Kidney (tissue), 22 donors: ENCODE results near the gene PHF23. TPM values are rescaled to one million over a fixed set of nuclear protein-coding genes. Genes with fewer than 3 reads are reported as not detected.

Source experiments
- DNase-seq, 5 donors: peaks; one replicate each; pipeline ENCODE4 v3.0.0-alpha.2; 2013 to 2020
- FAIRE-seq: peaks from 2 replicates; lab custom pipeline; 2012; peaks lifted over from hg19 to GRCh38; lab: Jason Lieb, UNC
- H3K27ac ChIP-seq, 2 donors: one replicate each; pipeline ENCODE4 v1.7.0; 2013; ENCODE audit warnings: low read depth in 2 of 2, low read length in 2 of 2, inconsistent platforms in 1 of 2
- H3K27me3 ChIP-seq: one replicate; pipeline ENCODE4 v1.7.1; 2013; ENCODE audit warnings: low read length, inconsistent platforms; ENCODE audit not compliant: control insufficient read depth, insufficient read depth
- H3K36me3 ChIP-seq, 3 donors: one replicate each; pipeline versions ENCODE4 v1.7.0 to v1.7.1; 2013; ENCODE audit warnings: low read length in 3 of 3, control low read depth in 1 of 3, inconsistent platforms in 1 of 3; ENCODE audit not compliant: insufficient read depth in 3 of 3, control insufficient read depth in 2 of 3
- H3K4me1 ChIP-seq, 3 donors: one replicate each; pipeline versions ENCODE4 v1.7.0 to v1.7.1; 2013; ENCODE audit warnings: low read length in 3 of 3, inconsistent platforms in 1 of 3, low read depth in 1 of 3; ENCODE audit not compliant: control insufficient read depth in 2 of 3, insufficient read depth in 2 of 3
- H3K4me3 ChIP-seq, 3 donors: one replicate each; pipeline versions ENCODE4 v1.7.0 to v1.8.1; 2013; ENCODE audit warnings: low read length in 3 of 3, control low read depth in 1 of 3, inconsistent platforms in 1 of 3
- H3K9ac ChIP-seq, 3 donors: one replicate each; pipeline versions ENCODE4 v1.7.0 to v1.7.1; 2013; ENCODE audit warnings: low read length in 3 of 3, control low read depth in 1 of 3, inconsistent platforms in 1 of 3
- H3K9me3 ChIP-seq, 3 donors: one replicate each; pipeline versions ENCODE4 v1.7.0 to v1.7.1; 2013; ENCODE audit warnings: low read length in 3 of 3, control low read depth in 1 of 3, inconsistent platforms in 1 of 3; ENCODE audit not compliant: control insufficient read depth in 2 of 3, insufficient read depth in 1 of 3
- intact Hi-C: fragments of 100-400 bp; cut with DNase I; formaldehyde crosslinking; loops from one replicate; pipeline ENCODE4 v1.11.1; 2022
- long read RNA-seq, 10 donors: library from polyadenylated mRNA in 1 of 10; unstranded in 1 of 10; transcript quantifications; one replicate each; pipeline ENCODE4 v2.0.0 and lab custom pipeline, GENCODE V29; 2021 to 2026
- polyA plus RNA-seq: library from polyadenylated mRNA; stranded (reverse); fragments of 350-450 nt; fragmentation: Illumina TruSeq; extraction: RNeasy Lipid Tissue Mini Kit (QIAGEN cat#74804); gene quantifications from one replicate; pipeline ENCODE4 v1.2.3, GENCODE V29; 2014; ENCODE audit warnings: low read depth, low replicate concordance; ENCODE audit not compliant: insufficient read depth
- total RNA-seq: library from RNA; stranded (reverse); fragmentation: NEBNext Ultra II Directional; extraction: Animal tissue kit (Norgen Biotek cat#: 25700); gene quantifications from one replicate; pipeline ENCODE4 v1.2.1, GENCODE V29; 2021
- TF ChIP-seq, protein P1 (sequence below): IDR thresholded peaks from 3 replicates; pipeline ENCODE4 v1.5.1; 2012; ENCODE audit warnings: mild to moderate bottlenecking, moderate library complexity, borderline replicate concordance; ENCODE audit not compliant: insufficient read depth; ENCODE audit errors: extremely low read depth
- donor health status: control.
- donor health status: control.
- donor health status: control.
- donor health status: control.
- donor health status: control.
- donor health status: DM: yes; HTN: yes; CAD: no.
- donor health status: Normal renal cell carcinoma (clear cell type).

Gene PHF23
- 28.1 TPM for total RNA-seq
- 48.5 TPM for polyA plus RNA-seq
- long read RNA-seq, donor 1, transcript PHF23-201 (5 exons, 2,037 nt), result major isoform, 17 of 46 reads
- long read RNA-seq, donor 1, partial matches to known transcripts, result 27 of 46 reads
- long read RNA-seq, donor 1, other reads (novel, unspliced or antisense), result 0 of 46 reads
- long read RNA-seq, donor 2, transcript PHF23-201 (5 exons, 2,037 nt), result major isoform, 6 of 25 reads
- long read RNA-seq, donor 2, partial matches to known transcripts, result 17 of 25 reads
- long read RNA-seq, donor 2, other reads (novel, unspliced or antisense), result 0 of 25 reads
- long read RNA-seq, donor 3, transcript PHF23-201 (5 exons, 2,037 nt), result major isoform, 10 of 45 reads
- long read RNA-seq, donor 3, partial matches to known transcripts, result 31 of 45 reads
- long read RNA-seq, donor 3, other reads (novel, unspliced or antisense), result 0 of 45 reads
- long read RNA-seq, donor 4, transcript PHF23-201 (5 exons, 2,037 nt), result major isoform, 9 of 18 reads
- long read RNA-seq, donor 4, partial matches to known transcripts, result 6 of 18 reads
- long read RNA-seq, donor 4, other reads (novel, unspliced or antisense), result 0 of 18 reads
- long read RNA-seq, donor 5, partial matches to known transcripts, result 0 of 1 reads
- long read RNA-seq, donor 5, other reads (novel, unspliced or antisense), result 0 of 1 reads
- long read RNA-seq, donor 6, transcript PHF23-201 (5 exons, 2,037 nt), result major isoform, 8 of 18 reads
- long read RNA-seq, donor 6, partial matches to known transcripts, result 7 of 18 reads
- long read RNA-seq, donor 6, other reads (novel, unspliced or antisense), result 0 of 18 reads
- long read RNA-seq, donor 7, transcript PHF23-201 (5 exons, 2,037 nt), result major isoform, 18 of 32 reads
- long read RNA-seq, donor 7, partial matches to known transcripts, result 5 of 32 reads
- long read RNA-seq, donor 7, other reads (novel, unspliced or antisense), result 6 of 32 reads
- long read RNA-seq, donor 8, partial matches to known transcripts, result 20 of 23 reads
- long read RNA-seq, donor 8, other reads (novel, unspliced or antisense), result 0 of 23 reads
- long read RNA-seq, donor 9, partial matches to known transcripts, result 18 of 24 reads
- long read RNA-seq, donor 9, other reads (novel, unspliced or antisense), result 0 of 24 reads
- long read RNA-seq, donor 10, transcript PHF23-201 (5 exons, 2,037 nt), result major isoform, 7 of 30 reads
- long read RNA-seq, donor 10, partial matches to known transcripts, result 21 of 30 reads
- long read RNA-seq, donor 10, other reads (novel, unspliced or antisense), result 0 of 30 reads

DNA sequence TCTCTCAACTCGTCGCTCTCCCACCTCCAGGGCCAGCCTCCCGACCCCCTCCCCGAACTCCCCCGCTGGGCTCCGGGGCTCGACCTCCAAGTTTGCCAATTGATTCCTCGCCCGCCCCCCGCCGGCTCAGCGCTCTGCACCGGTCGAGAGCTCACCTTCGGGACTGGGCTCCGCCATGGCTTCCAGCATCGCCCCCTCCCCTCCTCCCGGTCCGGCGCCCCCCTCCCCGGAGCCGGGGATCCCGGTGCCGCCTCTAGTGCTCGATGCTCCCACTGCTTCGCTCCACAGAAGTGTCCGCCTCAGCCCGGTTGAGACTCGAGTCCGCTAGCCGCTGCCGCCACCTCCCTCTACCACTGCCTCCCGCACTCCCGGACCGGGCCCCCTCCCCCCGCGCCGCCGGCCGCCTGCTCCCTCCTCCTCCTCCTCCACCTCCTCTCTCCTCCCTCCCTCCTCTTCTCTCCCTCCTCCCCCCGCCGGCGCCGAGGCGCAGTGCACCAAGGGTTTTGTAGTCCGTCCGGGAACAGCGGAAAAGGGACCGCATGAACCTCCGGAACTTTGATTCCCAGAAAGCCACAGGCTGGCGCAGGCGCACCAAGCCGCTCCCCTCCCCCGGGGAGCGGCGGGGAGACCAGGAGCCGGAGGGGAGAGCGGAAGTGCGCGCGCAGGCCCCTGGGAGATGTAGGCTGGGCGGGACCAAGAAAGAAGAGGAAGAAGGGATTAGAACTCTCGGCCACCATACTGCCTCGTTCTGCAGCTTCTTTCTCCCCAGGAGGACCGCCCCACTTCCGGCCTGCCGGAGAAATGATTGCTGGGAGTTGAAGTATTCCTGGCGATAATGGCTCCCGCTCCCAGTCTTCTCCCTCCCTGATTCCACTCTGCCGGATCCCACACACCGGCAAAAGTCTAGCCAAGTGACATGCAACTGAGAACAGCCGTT is at the start of gene PHF23:
PHF23 (minus strand) TSS at position 367 of the 937 bp plus-strand sequence; CDS start at position 189, 178 bp downstream.
- Histone ChIP-seq H3K36me3 (peaks cover 7 to 26% (median 13%) of the 10 kb centered on the region in 3 donors), H3K9me3 (no peaks in the 10 kb centered on the region), H3K27ac (peak within 1 kb of the TSS; percentile 93 to 95), H3K9ac (peak within 1 kb of the TSS; percentile 42 to 97 (median 96)), H3K27me3 (no peaks in the 10 kb centered on the region), H3K4me3 (peak within 1 kb of the TSS; percentile 80 to 89 (median 88)), H3K4me1 (peaks cover 10 to 39% (median 20%) of the 10 kb centered on the region in 3 donors)
- DNase-seq, result peak; percentile 100
- intact Hi-C loops, result no loop called here
- TF ChIP-seq, protein P1, sequence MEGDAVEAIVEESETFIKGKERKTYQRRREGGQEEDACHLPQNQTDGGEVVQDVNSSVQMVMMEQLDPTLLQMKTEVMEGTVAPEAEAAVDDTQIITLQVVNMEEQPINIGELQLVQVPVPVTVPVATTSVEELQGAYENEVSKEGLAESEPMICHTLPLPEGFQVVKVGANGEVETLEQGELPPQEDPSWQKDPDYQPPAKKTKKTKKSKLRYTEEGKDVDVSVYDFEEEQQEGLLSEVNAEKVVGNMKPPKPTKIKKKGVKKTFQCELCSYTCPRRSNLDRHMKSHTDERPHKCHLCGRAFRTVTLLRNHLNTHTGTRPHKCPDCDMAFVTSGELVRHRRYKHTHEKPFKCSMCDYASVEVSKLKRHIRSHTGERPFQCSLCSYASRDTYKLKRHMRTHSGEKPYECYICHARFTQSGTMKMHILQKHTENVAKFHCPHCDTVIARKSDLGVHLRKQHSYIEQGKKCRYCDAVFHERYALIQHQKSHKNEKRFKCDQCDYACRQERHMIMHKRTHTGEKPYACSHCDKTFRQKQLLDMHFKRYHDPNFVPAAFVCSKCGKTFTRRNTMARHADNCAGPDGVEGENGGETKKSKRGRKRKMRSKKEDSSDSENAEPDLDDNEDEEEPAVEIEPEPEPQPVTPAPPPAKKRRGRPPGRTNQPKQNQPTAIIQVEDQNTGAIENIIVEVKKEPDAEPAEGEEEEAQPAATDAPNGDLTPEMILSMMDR, result no peak
- FAIRE-seq, result peak; percentile 84

DNA sequence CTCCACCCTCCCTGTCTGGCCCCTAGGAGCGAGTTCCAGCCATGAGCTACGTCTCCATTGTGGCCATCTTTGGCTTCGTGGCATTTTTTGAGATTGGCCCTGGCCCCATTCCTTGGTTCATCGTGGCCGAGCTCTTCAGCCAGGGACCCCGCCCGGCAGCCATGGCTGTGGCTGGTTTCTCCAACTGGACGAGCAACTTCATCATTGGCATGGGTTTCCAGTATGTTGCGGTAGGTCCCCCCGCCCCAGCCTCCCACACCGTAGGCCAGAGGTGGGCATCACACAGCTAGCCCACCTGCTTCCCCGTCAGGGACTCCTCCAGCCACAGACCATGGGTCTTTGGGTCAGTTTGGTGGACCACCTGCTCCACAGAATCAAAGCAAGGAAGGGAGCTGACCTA is 46.4 kb upstream of the PHF23 start:
- Histone ChIP-seq H3K36me3 (no peaks in the 10 kb centered on the region), H3K4me3 (no peak overlapping the region), H3K4me1 (peaks cover 0 to 10% (median 0%) of the 10 kb centered on the region in 3 donors), H3K9me3 (no peaks in the 10 kb centered on the region), H3K9ac (no peak overlapping the region), H3K27me3 (no peaks in the 10 kb centered on the region), H3K27ac (no peak overlapping the region)
- FAIRE-seq (no peak), DNase-seq (no peak)
- intact Hi-C loops, result no loop called here
- TF ChIP-seq, protein P1, result no peak

DNA sequence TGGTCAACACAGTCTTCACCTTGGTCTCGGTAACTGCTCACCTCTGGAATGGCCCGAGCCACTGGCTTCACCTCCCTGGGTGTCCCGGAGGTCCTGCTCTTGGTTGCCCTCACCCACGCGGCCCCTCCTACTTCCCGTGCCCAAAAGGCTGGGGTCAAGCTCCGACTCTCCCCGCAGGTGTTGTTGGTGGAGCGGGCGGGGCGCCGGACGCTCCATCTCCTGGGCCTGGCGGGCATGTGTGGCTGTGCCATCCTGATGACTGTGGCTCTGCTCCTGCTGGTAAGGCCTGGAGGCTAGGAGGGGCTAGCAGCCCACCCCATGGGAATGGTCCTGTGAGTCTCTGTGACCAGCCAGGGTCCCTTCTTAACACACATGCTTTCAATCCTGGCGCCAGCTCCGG is 45.7 kb upstream of the PHF23 start:
- no peak for FAIRE-seq
- Histone ChIP-seq H3K27me3 (no peaks in the 10 kb centered on the region), H3K9ac (no peak overlapping the region), H3K4me1 (peaks cover 0 to 14% (median 0%) of the 10 kb centered on the region in 3 donors), H3K9me3 (no peaks in the 10 kb centered on the region), H3K27ac (no peak overlapping the region), H3K4me3 (no peak overlapping the region), H3K36me3 (no peaks in the 10 kb centered on the region)
- intact Hi-C loops, result no loop called here
- TF ChIP-seq, protein P1, result no peak
- no peak for DNase-seq
